Uterus (tissue), 4 donors: Measurements from ENCODE around the gene WDR27. TPM values are rescaled to one million over a fixed set of nuclear protein-coding genes. Genes with fewer than 3 reads are reported as not detected.
A peak's percentile ranks its signal among the peaks of the same experiment; 100 is the strongest.

Experiments used
- DNase-seq, 2 donors: peaks; one replicate each; pipeline ENCODE4 v3.0.0-alpha.2; 2019 to 2020
- H3K27ac ChIP-seq, 2 donors: fragments of 200-600 bp; sonication (generic); 1 replicate in 1 of 2; 2 replicates in 1 of 2; pipeline ENCODE4 v1.5.1; 2016 to 2018
- H3K27me3 ChIP-seq, 2 donors: fragments of 200-600 bp; sonication (generic); one replicate each; pipeline ENCODE4 v1.5.1; 2018 to 2019; ENCODE audit warnings: control low read depth in 1 of 2
- H3K36me3 ChIP-seq, 2 donors: fragments of 200-600 bp; sonication (generic); one replicate each; pipeline ENCODE4 v1.5.1; 2019; ENCODE audit warnings: control low read depth in 1 of 2
- H3K4me1 ChIP-seq, 2 donors: fragments of 200-600 bp; sonication (generic); one replicate each; pipeline ENCODE4 v1.5.1; 2018 to 2019; ENCODE audit warnings: control low read depth in 1 of 2
- H3K4me3 ChIP-seq, 2 donors: fragments of 200-600 bp; sonication (generic); 1 replicate in 1 of 2; 2 replicates in 1 of 2; pipeline ENCODE4 v1.5.1; 2018 to 2019; ENCODE audit warnings: mild to moderate bottlenecking in 1 of 2
- H3K9me3 ChIP-seq, 2 donors: fragments of 200-600 bp; sonication (generic); one replicate each; pipeline ENCODE4 v1.5.1; 2019; ENCODE audit warnings: control low read depth in 1 of 2
- POLR2A ChIP-seq, 2 donors: fragments of 450-650 bp; IDR thresholded peaks; one replicate each; pipeline ENCODE4 v1.6.1; 2016; ENCODE audit warnings: antibody characterized with exemption in 2 of 2, mild to moderate bottlenecking in 1 of 2, moderate library complexity in 1 of 2
- intact Hi-C: fragments of 100-400 bp; cut with DNase I; formaldehyde crosslinking; loops from one replicate; pipeline ENCODE4 v1.15.1; 2023; ENCODE audit warnings: low total_unique reads
- total RNA-seq, 4 donors: library from RNA; depleted of rRNA in 3 of 4; stranded (reverse); fragments of >200 nt in 3 of 4; gene quantifications; one replicate each; pipeline versions ENCODE4 v1.1.0 to v1.2.4, GENCODE V29; 2014 to 2023
- TF ChIP-seq, protein P1 (sequence below), 4 experiments: fragments of 200-600 bp in 2 of 4; fragments of 450-650 bp in 2 of 4; sonication (generic) in 2 of 4; IDR thresholded peaks; one replicate each; pipeline ENCODE4 v1.5.1; 2016 to 2019; ENCODE audit warnings: antibody characterized with exemption in 4 of 4, mild to moderate bottlenecking in 2 of 4, moderate library complexity in 1 of 4
- donor health status: DM: yes; HTN: yes; CAD: no.

The WDR27 gene
- total RNA-seq, 4 donors from 2014 or later: 41.8 to 69.7 (median 59.7) TPM

DNA sequence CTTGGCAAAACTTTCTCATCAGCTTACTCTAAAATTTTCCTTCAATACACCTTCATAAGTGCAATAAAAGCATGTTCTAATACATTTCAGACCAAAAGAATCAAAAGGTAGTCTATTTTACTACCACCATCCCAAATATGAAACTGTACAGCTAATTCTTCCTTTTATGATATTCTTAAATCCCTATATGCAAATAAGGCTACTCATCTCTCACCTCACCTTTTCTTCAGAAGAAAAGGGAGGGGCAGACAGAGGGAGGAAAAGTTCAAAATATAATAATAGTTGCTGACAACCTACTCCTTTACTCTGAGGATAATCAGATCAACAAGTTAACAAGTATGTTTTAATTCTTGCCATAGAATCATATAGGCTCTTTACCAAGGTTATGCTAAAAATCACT lies 7.5 kb upstream of the WDR27 start:
- Histone ChIP-seq H3K9me3 (no peaks in the 10 kb centered on the region), H3K4me3 (no peak overlapping the region), H3K36me3 (no peaks in the 10 kb centered on the region), H3K27ac (no peak overlapping the region), H3K27me3 (no peaks in the 10 kb centered on the region), H3K4me1 (peaks cover 0 to under 1% of the 10 kb centered on the region in 2 donors)
- no peak for DNase-seq
- intact Hi-C loops: no loop called here
- TF ChIP-seq POLR2A (IDR thresholded peaks at IDR 0.05): no peak
- TF ChIP-seq, protein P1, sequence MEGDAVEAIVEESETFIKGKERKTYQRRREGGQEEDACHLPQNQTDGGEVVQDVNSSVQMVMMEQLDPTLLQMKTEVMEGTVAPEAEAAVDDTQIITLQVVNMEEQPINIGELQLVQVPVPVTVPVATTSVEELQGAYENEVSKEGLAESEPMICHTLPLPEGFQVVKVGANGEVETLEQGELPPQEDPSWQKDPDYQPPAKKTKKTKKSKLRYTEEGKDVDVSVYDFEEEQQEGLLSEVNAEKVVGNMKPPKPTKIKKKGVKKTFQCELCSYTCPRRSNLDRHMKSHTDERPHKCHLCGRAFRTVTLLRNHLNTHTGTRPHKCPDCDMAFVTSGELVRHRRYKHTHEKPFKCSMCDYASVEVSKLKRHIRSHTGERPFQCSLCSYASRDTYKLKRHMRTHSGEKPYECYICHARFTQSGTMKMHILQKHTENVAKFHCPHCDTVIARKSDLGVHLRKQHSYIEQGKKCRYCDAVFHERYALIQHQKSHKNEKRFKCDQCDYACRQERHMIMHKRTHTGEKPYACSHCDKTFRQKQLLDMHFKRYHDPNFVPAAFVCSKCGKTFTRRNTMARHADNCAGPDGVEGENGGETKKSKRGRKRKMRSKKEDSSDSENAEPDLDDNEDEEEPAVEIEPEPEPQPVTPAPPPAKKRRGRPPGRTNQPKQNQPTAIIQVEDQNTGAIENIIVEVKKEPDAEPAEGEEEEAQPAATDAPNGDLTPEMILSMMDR (IDR thresholded peaks at IDR 0.05): no peak

DNA sequence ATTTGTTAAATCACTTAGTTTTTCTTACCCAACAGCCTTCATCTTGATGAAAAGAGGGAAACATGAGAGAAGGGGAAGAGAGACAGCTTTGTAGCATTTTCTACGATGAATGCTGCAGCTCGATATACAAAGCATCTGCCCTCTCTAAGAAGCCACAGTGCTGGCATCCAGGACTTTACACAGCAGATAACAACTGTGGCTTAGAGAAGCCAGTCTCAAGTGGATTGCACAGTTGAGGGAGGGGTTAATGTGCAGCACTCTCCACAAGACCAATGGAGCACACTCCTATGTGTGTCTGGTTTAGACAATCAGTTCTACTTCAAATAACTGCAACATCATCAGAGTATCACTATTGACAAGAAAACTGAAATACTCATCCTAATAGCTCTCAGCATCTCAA lies 5.9 kb upstream of the WDR27 start:
- Histone ChIP-seq H3K36me3 (no peaks in the 10 kb centered on the region), H3K27me3 (no peaks in the 10 kb centered on the region), H3K4me3 (no peak overlapping the region), H3K9me3 (no peaks in the 10 kb centered on the region), H3K4me1 (peaks cover 0 to 3% of the 10 kb centered on the region in 2 donors), H3K27ac (no peak overlapping the region)
- no peak for DNase-seq
- intact Hi-C loops: no loop called here
- TF ChIP-seq, protein P1 (IDR thresholded peaks at IDR 0.05): no peak
- no peak for TF ChIP-seq POLR2A (IDR thresholded peaks at IDR 0.05)

DNA sequence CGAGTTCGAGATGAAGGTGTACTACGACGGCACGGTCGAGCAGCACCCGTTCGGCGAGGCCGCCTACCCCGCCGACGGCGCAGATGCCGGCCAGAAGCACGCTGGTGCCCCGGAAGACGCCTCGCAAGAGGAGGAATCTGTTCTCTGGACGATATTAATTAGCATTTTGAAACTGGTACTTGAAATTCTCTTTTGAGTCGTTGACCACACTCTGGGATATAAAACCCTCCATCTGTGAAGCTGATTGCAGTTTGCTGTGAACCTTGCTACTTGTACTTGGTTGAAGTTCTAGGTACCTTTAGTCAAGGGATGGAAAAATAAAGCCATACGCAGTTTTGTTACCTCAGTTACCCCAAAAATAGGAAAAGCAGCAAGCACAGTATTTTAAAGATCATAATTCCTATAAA lies 1.0 kb upstream of the WDR27 start:
- Histone ChIP-seq H3K9me3 (no peaks in the 10 kb centered on the region), H3K27ac (peak overlapping the region; percentile 86 to 91), H3K4me3 (peak overlapping the region; percentile 67 to 82), H3K36me3 (no peaks in the 10 kb centered on the region), H3K4me1 (peaks cover 0 to 9% of the 10 kb centered on the region in 2 donors), H3K27me3 (no peaks in the 10 kb centered on the region)
- no peak for DNase-seq
- intact Hi-C loops: no loop called here
- TF ChIP-seq POLR2A (IDR thresholded peaks at IDR 0.05): no peak
- TF ChIP-seq, protein P1 (IDR thresholded peaks at IDR 0.05): no peak

DNA sequence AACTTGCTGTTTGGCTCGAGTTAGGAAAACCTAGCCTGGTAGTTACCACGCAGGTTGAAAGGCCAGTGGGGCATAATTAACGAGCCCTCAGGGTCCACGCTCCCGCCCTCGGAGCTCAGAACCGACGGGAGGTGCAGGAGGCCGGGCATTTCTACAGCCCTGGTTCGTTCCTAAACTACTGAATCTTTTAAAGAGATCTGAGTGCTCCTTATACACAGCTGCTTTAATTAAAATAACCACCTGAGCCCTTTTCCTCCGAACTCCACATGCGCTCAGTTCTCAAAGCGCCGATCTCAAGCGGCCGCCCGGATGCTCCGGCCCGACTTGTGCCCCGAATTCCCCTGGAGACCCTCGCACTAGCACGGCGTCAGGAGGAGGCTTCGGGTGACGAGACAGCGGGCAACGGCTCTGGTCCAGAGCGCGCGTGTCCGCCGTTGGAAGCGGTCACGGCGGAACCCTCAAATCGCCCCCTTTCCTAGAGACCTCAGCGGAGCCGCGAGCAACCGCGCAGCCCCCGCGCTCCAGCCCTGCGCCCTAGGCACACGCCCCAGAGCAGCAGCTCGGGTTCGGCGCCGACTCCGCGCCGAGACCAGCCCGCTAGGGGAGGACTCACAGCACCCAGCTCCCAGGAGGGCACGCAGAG lies 397 bp downstream of the WDR27 start:
- Histone ChIP-seq H3K36me3 (no peaks in the 10 kb centered on the region), H3K27ac (peak overlapping the region; percentile 86 to 91), H3K9me3 (no peaks in the 10 kb centered on the region), H3K4me1 (peaks cover 0 to 9% of the 10 kb centered on the region in 2 donors), H3K27me3 (no peaks in the 10 kb centered on the region), H3K4me3 (peak overlapping the region; percentile 67 to 82)
- intact Hi-C loops: no loop called here
- TF ChIP-seq, protein P1 (IDR thresholded peaks at IDR 0.05): no peak
- no peak for TF ChIP-seq POLR2A (IDR thresholded peaks at IDR 0.05)
- peak in 1 of 2 donors; percentile 34 for DNase-seq

DNA sequence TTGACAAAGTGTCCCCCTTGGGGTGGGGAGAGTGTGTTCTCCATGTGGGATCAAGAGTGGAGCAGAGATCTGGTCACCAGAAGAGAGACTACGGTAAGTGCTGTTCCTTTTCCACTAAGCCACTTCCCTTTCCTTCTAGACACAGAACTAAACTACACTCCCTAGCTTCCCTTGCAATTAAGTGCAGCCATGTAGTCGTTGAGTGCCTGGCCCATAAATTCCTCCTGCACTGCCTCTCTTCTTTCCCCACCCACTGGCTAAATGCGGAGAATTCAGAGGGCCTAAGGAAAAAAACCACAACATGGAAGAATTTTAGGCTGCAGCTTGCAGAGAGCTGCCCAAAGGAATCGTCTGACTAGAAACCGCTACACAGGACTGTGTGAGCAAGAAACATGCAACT lies 1.5 kb downstream of the WDR27 start:
- DNase-seq: no peak
- H3K27me3 ChIP-seq: no peaks in the 10 kb centered on the region
- H3K27ac ChIP-seq: no peak overlapping the region
- H3K4me1 ChIP-seq: peaks cover 0 to 9% of the 10 kb centered on the region in 2 donors
- H3K4me3 ChIP-seq: no peak overlapping the region
- no peaks in the 10 kb centered on the region for H3K36me3 ChIP-seq
- TF ChIP-seq POLR2A (IDR thresholded peaks at IDR 0.05): no peak
- TF ChIP-seq, protein P1 (IDR thresholded peaks at IDR 0.05): no peak
- intact Hi-C loops: no loop called here
- H3K9me3 ChIP-seq: no peaks in the 10 kb centered on the region
